ENCODE results near the gene TMEM51.

TMEM51 gene

DNA sequence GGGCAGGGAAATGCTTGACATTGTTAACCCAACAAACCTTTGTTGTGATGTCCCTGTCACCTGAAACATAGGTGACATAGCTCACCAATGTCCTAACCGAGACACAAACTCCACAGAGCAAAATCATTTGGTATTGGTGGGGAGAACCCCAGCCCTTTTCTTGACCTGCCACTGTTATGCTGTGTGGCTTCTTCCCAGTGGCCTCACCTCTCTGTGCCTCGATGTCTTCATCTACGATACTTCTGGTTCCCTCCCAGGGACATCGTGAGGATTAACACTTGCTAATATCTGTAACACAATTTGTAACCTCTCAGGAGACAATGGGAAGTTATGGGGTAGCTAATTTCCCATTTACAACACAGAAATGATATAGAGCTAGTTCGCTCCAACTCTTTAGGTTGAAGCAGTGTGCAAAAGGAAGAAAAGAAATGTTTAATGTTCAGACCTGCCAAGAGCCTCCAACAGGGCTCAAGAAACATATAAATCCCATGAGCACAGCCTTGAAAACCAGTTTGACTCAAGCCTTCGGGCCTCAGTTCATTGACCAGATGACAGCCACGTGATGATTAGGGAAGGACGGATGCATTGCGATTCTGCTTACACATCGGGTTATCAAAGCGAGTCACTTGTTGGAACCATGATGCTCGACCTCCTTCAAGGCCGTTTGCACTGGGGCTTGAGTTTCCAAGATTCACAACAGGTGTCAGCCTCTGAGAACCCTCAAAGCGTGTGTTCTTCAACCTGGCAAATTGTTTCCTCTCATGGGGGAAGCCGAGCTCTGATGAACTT is 37.8 kb upstream of the TMEM51 start:
- H3K36me3 ChIP-seq (ENCODE audit: control insufficient read depth, insufficient read depth, low read length), result no peaks in the 10 kb centered on the region
- H3K27me3 ChIP-seq (ENCODE audit: control insufficient read depth, insufficient read depth, low read length), result no peaks in the 10 kb centered on the region
- no peak overlapping the region for H3K27ac ChIP-seq
- H3K4me1 ChIP-seq, result no peaks in the 10 kb centered on the region
- TF ChIP-seq, protein P1, sequence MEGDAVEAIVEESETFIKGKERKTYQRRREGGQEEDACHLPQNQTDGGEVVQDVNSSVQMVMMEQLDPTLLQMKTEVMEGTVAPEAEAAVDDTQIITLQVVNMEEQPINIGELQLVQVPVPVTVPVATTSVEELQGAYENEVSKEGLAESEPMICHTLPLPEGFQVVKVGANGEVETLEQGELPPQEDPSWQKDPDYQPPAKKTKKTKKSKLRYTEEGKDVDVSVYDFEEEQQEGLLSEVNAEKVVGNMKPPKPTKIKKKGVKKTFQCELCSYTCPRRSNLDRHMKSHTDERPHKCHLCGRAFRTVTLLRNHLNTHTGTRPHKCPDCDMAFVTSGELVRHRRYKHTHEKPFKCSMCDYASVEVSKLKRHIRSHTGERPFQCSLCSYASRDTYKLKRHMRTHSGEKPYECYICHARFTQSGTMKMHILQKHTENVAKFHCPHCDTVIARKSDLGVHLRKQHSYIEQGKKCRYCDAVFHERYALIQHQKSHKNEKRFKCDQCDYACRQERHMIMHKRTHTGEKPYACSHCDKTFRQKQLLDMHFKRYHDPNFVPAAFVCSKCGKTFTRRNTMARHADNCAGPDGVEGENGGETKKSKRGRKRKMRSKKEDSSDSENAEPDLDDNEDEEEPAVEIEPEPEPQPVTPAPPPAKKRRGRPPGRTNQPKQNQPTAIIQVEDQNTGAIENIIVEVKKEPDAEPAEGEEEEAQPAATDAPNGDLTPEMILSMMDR (IDR thresholded peaks at IDR 0.05), result no peak
- no peak overlapping the region for H3K4me3 ChIP-seq (ENCODE audit: low read depth, low read length)
- no peaks in the 10 kb centered on the region for H3K79me2 ChIP-seq
- no peak overlapping the region for H3K9ac ChIP-seq
- H3K4me2 ChIP-seq (ENCODE audit: low read length), result no peak overlapping the region
- H2AFZ ChIP-seq, result no peak overlapping the region
- no peaks in the 10 kb centered on the region for H3K9me3 ChIP-seq (ENCODE audit: control insufficient read depth, low read length)

DNA sequence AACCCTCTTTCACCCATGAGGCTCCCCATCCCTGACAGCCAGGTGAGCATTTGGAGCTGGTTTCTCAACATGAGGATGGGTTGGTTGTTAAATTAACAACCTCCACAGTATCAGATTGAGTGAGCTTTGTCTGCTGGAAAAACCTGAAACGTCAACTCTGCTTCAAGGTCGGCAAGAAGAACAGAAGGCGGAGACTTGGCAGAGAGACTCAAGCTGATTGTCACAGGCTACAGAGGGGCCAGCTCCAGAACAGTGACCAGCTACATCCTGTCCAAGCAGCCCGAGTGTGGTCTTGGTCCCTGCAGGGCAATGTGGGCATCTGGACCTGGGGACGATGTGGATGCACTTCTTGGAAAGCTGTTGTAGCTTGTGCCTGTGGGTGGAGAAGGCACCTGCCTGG is 36.6 kb upstream of the TMEM51 start:
- H3K4me2 ChIP-seq (ENCODE audit: low read length), result no peak overlapping the region
- H2AFZ ChIP-seq, result no peak overlapping the region
- H3K27me3 ChIP-seq (ENCODE audit: control insufficient read depth, insufficient read depth, low read length), result no peaks in the 10 kb centered on the region

DNA sequence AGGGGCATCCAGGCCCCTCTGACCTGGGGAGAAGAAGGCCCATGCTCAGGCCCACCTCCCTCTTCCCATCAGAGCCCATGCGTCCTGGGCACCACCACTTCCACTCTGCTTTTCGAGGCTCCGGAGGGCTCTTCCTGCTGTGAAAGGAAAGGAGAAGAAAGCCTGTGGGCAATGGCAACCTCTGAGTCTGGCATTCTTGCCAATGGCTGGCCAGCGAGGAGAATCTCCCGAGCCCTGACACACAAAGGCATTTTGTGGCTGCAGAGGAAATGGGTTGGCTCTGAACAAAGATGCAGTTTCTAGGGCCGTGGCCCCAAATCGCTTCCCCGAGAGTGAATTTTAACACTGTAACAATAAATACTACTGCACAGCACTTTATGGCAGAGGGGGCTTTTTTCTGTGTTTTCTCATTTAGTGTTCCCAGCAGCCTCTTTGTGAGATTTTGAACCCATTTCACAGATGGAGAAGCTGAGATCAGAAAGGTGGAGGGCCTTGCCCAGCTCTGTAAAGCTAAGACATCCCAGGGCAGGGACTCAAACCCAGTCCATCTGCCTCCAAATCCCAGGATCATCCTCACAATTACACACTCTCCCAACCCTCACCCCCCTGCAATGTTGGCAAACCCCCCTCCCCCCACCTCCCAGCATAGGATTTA is 35.7 kb upstream of the TMEM51 start:
- no peaks in the 10 kb centered on the region for H3K36me3 ChIP-seq (ENCODE audit: control insufficient read depth, insufficient read depth, low read length)
- no peak overlapping the region for H3K4me2 ChIP-seq (ENCODE audit: low read length)
- H3K79me2 ChIP-seq, result no peaks in the 10 kb centered on the region
- TF ChIP-seq, protein P1 (IDR thresholded peaks at IDR 0.05), result no peak
- H2AFZ ChIP-seq, result no peak overlapping the region
- no peak overlapping the region for H3K27ac ChIP-seq
- H3K9ac ChIP-seq, result no peak overlapping the region
- no peak overlapping the region for H3K4me3 ChIP-seq (ENCODE audit: low read depth, low read length)
- no peaks in the 10 kb centered on the region for H3K4me1 ChIP-seq
- H3K9me3 ChIP-seq (ENCODE audit: control insufficient read depth, low read length), result no peaks in the 10 kb centered on the region
- no peaks in the 10 kb centered on the region for H3K27me3 ChIP-seq (ENCODE audit: control insufficient read depth, insufficient read depth, low read length)

More for the DNA sequence above, 36.6 kb upstream of the TMEM51 start:
- no peak overlapping the region for H3K4me3 ChIP-seq (ENCODE audit: low read depth, low read length)
- H3K4me1 ChIP-seq, result no peaks in the 10 kb centered on the region
- no peaks in the 10 kb centered on the region for H3K79me2 ChIP-seq
- no peak overlapping the region for H3K27ac ChIP-seq
- H3K9me3 ChIP-seq (ENCODE audit: control insufficient read depth, low read length), result no peaks in the 10 kb centered on the region
- TF ChIP-seq, protein P1 (IDR thresholded peaks at IDR 0.05), result no peak
- no peak overlapping the region for H3K9ac ChIP-seq
- H3K36me3 ChIP-seq (ENCODE audit: control insufficient read depth, insufficient read depth, low read length), result no peaks in the 10 kb centered on the region

DNA sequence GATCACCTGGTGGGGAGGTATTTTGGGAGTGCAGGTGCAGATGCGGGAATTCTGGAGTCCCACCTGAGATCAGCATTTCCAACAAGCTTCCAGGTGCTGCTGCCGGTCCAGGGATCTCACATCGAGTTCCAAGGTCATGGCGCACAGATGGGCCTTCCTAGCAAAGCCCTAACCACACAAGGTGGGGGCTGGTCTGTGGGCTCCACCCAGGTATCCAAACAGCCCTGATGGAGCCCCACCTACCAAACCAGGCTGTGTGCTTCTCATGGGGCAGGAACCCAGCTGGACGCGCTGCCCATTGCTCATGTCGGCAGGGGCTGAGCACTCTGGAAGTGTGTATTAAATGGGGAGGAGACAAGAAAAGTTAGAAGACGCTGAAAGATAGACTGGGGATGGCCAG is 35.0 kb upstream of the TMEM51 start:
- H3K4me2 ChIP-seq (ENCODE audit: low read length), result no peak overlapping the region
- H3K27ac ChIP-seq, result no peak overlapping the region
- no peak overlapping the region for H3K9ac ChIP-seq
- no peaks in the 10 kb centered on the region for H3K9me3 ChIP-seq (ENCODE audit: control insufficient read depth, low read length)
- H3K36me3 ChIP-seq (ENCODE audit: control insufficient read depth, insufficient read depth, low read length), result no peaks in the 10 kb centered on the region
- TF ChIP-seq, protein P1 (IDR thresholded peaks at IDR 0.05), result no peak
- no peaks in the 10 kb centered on the region for H3K4me1 ChIP-seq
- H3K4me3 ChIP-seq (ENCODE audit: low read depth, low read length), result no peak overlapping the region
- H3K79me2 ChIP-seq, result no peaks in the 10 kb centered on the region
- H3K27me3 ChIP-seq (ENCODE audit: control insufficient read depth, insufficient read depth, low read length), result no peaks in the 10 kb centered on the region
- H2AFZ ChIP-seq, result no peak overlapping the region

Measured in parathyroid adenoma (tissue), 2 donors.